GM12801 (cell line): ENCODE results near the gene DEFB114.

Experiments used
- CTCF ChIP-seq: IDR thresholded peaks from one replicate; pipeline ENCODE4 v1.5.1; 2011; ENCODE audit warnings: control low read depth; ENCODE audit not compliant: insufficient read length; ENCODE audit errors: extremely low read depth

Gene DEFB114

DNA sequence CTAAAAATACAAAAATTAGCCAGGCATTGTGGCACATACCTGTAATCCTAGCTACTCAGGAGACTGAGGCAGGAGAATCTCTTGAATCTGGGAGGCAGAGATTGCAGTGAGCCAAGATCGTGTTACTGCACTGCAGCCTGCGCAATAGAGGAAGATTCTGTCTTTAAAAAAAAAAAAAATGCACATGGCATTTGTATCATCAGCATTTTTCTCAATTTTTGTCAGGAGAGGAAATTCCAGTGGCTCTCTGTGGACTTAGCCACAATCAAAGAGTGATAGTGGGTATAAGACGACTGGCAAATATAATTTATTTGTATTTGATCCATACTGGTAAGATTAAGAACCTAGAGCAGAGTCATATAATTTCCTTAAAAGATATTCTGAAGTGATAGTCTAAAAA lies 28.6 kb downstream of the DEFB114 start:
- no peak for TF ChIP-seq CTCF

DNA sequence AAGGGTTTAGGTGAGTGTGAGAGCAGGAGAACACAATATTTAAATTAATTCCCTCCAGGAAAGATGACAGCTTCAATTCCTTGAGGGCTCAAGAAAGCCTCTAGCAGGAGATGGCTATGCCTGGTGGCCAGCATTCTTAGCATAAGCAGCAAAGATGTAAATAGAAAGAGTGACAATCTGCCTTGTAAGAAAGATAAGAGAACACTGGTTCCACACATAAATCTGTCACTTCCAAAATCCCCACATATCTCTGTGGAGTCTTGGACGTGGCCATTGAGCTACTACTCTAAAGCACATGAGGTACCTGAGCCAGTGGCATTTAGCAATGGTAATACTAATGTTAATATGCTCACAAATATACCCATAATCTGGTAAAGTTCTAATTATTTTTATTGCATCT lies 29.2 kb downstream of the DEFB114 start:
- no peak for TF ChIP-seq CTCF

- TF ChIP-seq CTCF: no peak
Observed at GRCh38 chr6:49933526-49933925, 30.4 kb downstream of the DEFB114 start.

- no peak for TF ChIP-seq CTCF
Observed at GRCh38 chr6:49929340-49929739, 34.6 kb downstream of the DEFB114 start.

- TF ChIP-seq CTCF: no peak
Observed at GRCh38 chr6:49923826-49924225, 40.1 kb downstream of the DEFB114 start.

GRCh38 chr6:49919935-49920644 lies 43.9 kb downstream of the DEFB114 start:
- no peak for TF ChIP-seq CTCF

DNA sequence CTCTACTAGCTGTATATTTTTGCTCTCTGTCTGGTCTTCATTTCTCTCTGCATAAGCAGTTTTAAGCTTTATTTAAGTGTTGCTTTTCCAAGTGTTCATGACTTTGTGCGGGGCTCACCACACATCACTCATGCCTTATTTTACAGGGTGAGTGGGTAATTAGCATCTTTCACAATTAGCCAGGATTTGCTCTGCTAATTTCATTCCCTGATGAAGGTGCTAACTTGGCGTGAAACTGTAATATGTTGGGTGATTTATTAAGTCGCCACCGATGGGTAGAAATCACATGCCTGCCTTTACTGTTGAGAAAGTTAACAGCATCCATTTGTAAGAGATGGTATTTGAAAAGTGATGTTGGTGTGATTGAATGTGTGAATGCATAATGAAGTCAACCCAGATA lies 44.7 kb downstream of the DEFB114 start:
- no peak for TF ChIP-seq CTCF

DNA sequence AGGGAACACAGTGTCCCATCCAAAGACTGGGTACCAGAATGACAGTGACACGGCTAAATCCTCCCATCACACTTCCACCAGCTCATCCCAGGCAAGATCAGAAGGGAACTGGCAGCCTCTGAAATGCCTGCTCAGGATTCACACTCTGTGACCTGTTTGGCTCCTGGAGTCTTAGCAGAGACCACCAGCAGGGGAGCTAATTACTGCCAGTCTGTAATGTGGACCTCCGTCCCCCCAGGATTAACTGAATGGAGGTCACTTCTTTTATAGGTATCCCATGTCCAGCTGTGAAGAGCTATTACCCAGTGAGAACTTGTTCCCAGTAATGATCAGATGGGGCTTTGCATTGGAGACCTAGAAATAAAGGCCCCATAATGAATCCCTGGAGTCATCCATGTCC lies 45.2 kb downstream of the DEFB114 start:
- TF ChIP-seq CTCF: no peak
